ENCODE measurements around the gene PIGN. TPM values are rescaled to one million over a fixed set of nuclear protein-coding genes. Genes with fewer than 3 reads are reported as not detected.

The PIGN gene
- total and polyA plus RNA-seq, 2 donors (not counting 3 experiments of a cell fraction or from before 2014, with no cell fraction given): 13.7 to 26.1 TPM

DNA sequence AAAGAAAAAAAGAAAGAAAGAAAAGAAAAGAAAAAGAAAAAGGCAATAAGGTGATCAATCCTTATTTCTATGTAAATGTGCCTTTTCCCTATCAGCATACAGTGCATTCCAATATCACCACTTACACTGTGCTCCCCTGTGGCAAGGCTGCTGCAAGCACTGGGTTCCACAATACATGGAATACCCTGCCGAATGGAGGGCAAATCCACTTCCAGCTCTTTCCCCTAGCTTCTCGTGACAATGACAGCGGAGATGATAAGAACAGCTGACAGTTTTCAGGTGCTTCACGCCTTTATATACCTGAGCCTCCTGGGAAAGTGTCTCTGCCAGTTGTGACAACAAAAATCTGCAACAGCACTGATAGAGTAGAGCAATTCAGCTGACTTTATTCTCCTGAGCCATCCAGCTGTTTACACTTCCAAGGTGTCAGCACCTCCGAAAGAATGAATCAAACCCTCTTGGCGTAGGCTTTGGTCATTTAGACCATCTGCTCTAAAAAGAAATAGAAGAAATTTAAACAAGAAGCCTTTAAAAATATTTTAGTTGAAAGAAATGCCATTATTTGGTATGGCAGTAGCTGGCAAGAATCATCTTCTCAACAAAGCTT lies 158.8 kb downstream of the PIGN start:
- H3K9me3 ChIP-seq (replicated peaks; ENCODE audit: control insufficient read depth, insufficient read depth, low read length): no peaks in the 10 kb centered on the region
- H2AFZ ChIP-seq (ENCODE audit: low read depth, low read length): no peak overlapping the region
- no peaks in the 10 kb centered on the region for H3K27me3 ChIP-seq (ENCODE audit: control insufficient read depth in 2 of 2, insufficient read depth in 2 of 2, low read length in 2 of 2)
- H3K79me2 ChIP-seq (ENCODE audit: control insufficient read depth, insufficient read depth, low read length): no peaks in the 10 kb centered on the region
- intact Hi-C loops (cut with micrococcal nuclease): loop anchor here (2.0 kb wide), 1 partner anchor 29 kb away; no protein-coding TSS in a partner anchor
- no peak overlapping the region for H3K27ac ChIP-seq (ENCODE audit: insufficient read depth, low read depth, low read length)
- dilution Hi-C loops (cut with MboI; ENCODE audit: extremely low pct_ligation_motif_present, low sequenced_read_pairs): no loop called here
- H3K9ac ChIP-seq (replicated peaks; ENCODE audit: extremely low read depth, insufficient read depth, low read length): no peak overlapping the region
- no peaks in the 10 kb centered on the region for H3K36me3 ChIP-seq (ENCODE audit: control insufficient read depth in 2 of 2, extremely low read depth in 1 of 2, insufficient read depth in 2 of 2, low read length in 2 of 2)
- TF ChIP-seq, protein P1, sequence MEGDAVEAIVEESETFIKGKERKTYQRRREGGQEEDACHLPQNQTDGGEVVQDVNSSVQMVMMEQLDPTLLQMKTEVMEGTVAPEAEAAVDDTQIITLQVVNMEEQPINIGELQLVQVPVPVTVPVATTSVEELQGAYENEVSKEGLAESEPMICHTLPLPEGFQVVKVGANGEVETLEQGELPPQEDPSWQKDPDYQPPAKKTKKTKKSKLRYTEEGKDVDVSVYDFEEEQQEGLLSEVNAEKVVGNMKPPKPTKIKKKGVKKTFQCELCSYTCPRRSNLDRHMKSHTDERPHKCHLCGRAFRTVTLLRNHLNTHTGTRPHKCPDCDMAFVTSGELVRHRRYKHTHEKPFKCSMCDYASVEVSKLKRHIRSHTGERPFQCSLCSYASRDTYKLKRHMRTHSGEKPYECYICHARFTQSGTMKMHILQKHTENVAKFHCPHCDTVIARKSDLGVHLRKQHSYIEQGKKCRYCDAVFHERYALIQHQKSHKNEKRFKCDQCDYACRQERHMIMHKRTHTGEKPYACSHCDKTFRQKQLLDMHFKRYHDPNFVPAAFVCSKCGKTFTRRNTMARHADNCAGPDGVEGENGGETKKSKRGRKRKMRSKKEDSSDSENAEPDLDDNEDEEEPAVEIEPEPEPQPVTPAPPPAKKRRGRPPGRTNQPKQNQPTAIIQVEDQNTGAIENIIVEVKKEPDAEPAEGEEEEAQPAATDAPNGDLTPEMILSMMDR (IDR thresholded peaks at IDR 0.05; ENCODE audit: extremely low read depth in 1 of 2, insufficient read depth in 1 of 2, low read depth in 1 of 2, low read length in 2 of 2): no peak
- TF ChIP-seq POLR2AphosphoS5 (IDR thresholded peaks at IDR 0.05; ENCODE audit: insufficient read depth, low read depth, low read length) (no peak), JUN (IDR thresholded peaks at IDR 0.05; ENCODE audit: borderline replicate concordance, insufficient read depth, insufficient read length, low read depth) (no peak), MAX (IDR thresholded peaks at IDR 0.05; ENCODE audit: insufficient read depth, insufficient read length) (no peak), FOS (IDR thresholded peaks at IDR 0.05; ENCODE audit: borderline replicate concordance, insufficient read depth, low read length) (no peak), GATA2 (IDR thresholded peaks at IDR 0.05; ENCODE audit: insufficient read depth, insufficient read length, low read depth, low read length) (no peak), MYC (IDR thresholded peaks at IDR 0.05; ENCODE audit: low read depth, low read length) (no peak), POLR2A (IDR thresholded peaks at IDR 0.05; ENCODE audit: low read depth, low read length) (no peak)
- BruUV-seq (replicated peaks): no TSS peak
- H3K9me1 ChIP-seq (replicated peaks; ENCODE audit: control insufficient read depth, extremely low read depth, insufficient read depth, low read length): no peaks in the 10 kb centered on the region
- DNase-seq (ENCODE audit: low read depth, low spot score): no peak
- peaks cover 2% of the 10 kb centered on the region for H3K4me1 ChIP-seq (ENCODE audit: control insufficient read depth, extremely low read depth, insufficient read depth, low read length)
- ChIA-PET POLR2A (no interaction called here), CTCF (interaction anchor here (1.1 kb wide), 1 partner anchor 18 kb away, joined by 3 read pairs; no protein-coding TSS in a partner anchor)
- H3K4me3 ChIP-seq (replicated peaks in 1 of 3; ENCODE audit: insufficient read depth in 1 of 3, low read depth in 1 of 3, low read length in 3 of 3): no peak overlapping the region
- no peaks in the 10 kb centered on the region for H4K20me1 ChIP-seq (replicated peaks; ENCODE audit: control insufficient read depth, extremely low read depth, insufficient read depth, low read length)
- peak; percentile 33 for FAIRE-seq
- no peak overlapping the region for H3K4me2 ChIP-seq (ENCODE audit: insufficient read depth, low read length)

Data from endothelial cell of umbilical vein (primary cell).